ENCODE measurements around the gene RNU6-9.

- TF ChIP-seq MZF1 (CRISPR knock-in tag; IDR thresholded peaks at IDR 0.05; ENCODE audit: borderline replicate concordance) (no peak), KMT2B (CRISPR knock-in tag; IDR thresholded peaks at IDR 0.05) (no peak), ZNF780A (CRISPR knock-in tag; IDR thresholded peaks at IDR 0.05) (no peak), CBX1 (IDR thresholded peaks at IDR 0.05; ENCODE audit: low read depth) (no peak), MAZ (IDR thresholded peaks at IDR 0.05; ENCODE audit: borderline replicate concordance, low read depth, low read length) (no peak), MAZ (CRISPR knock-in tag; IDR thresholded peaks at IDR 0.05; ENCODE audit: low read depth) (no peak)
Observed at GRCh38 chr19:904545-904944, 11.3 kb downstream of the RNU6-9 start.

Data from HepG2 (cell line).